CD4-positive, alpha-beta T cell treated with Interleukin-12 subunit alpha and Interleukin-12 subunit beta, for 1 hour (primary cell): ENCODE results near the gene SPSB1.

Experiments used
- DNase-seq: peaks from one replicate; pipeline ENCODE4 v3.0.0-alpha.2; 2020

The SPSB1 gene

GRCh38 chr1:9320520-9321479 lies 28.1 kb downstream of the SPSB1 start:
- no peak for DNase-seq

- DNase-seq: no peak
Measured at GRCh38 chr1:9321480-9321849, 28.8 kb downstream of the SPSB1 start.

GRCh38 chr1:9321986-9322660 lies 29.4 kb downstream of the SPSB1 start:
- no peak for DNase-seq

GRCh38 chr1:9322661-9323244 lies 30.1 kb downstream of the SPSB1 start:
- DNase-seq: no peak

- no peak for DNase-seq
Measured at GRCh38 chr1:9324246-9325096, 31.8 kb downstream of the SPSB1 start.

GRCh38 chr1:9326596-9326995 lies 33.9 kb downstream of the SPSB1 start:
- DNase-seq: no peak

- DNase-seq: no peak
Measured at GRCh38 chr1:9328201-9328600, 35.5 kb downstream of the SPSB1 start.

- no peak for DNase-seq
Measured at GRCh38 chr1:9328715-9329114, 36.0 kb downstream of the SPSB1 start.

- DNase-seq: no peak
Measured at GRCh38 chr1:9331016-9331415, 38.3 kb downstream of the SPSB1 start.

- DNase-seq: no peak
Measured at GRCh38 chr1:9331558-9332346, 39.1 kb downstream of the SPSB1 start.

- DNase-seq: no peak
Measured at GRCh38 chr1:9332513-9333143, 39.9 kb downstream of the SPSB1 start.

GRCh38 chr1:9338397-9339246 lies 45.9 kb downstream of the SPSB1 start:
- DNase-seq: no peak

GRCh38 chr1:9340172-9340854 lies 47.6 kb downstream of the SPSB1 start:
- no peak for DNase-seq

GRCh38 chr1:9340864-9341263 lies 48.2 kb downstream of the SPSB1 start:
- no peak for DNase-seq

- no peak for DNase-seq
Measured at GRCh38 chr1:9341301-9341845, 48.7 kb downstream of the SPSB1 start.

- no peak for DNase-seq
Measured at GRCh38 chr1:9343269-9343668, 50.6 kb downstream of the SPSB1 start.

GRCh38 chr1:9344426-9345200 lies 51.9 kb downstream of the SPSB1 start:
- no peak for DNase-seq

GRCh38 chr1:9345471-9345870 lies 52.8 kb downstream of the SPSB1 start:
- DNase-seq: no peak

GRCh38 chr1:9345922-9346321 lies 53.2 kb downstream of the SPSB1 start:
- no peak for DNase-seq
